Muscle of arm (tissue), 12 donors: Measurements from ENCODE around the gene HOXA9. TPM values are rescaled to one million over a fixed set of nuclear protein-coding genes. Genes with fewer than 3 reads are reported as not detected.

Experiments used
- DNase-seq: peaks from one replicate; pipeline ENCODE4 v3.0.0-alpha.2; 2013
- polyA plus RNA-seq, 12 donors: library from polyadenylated mRNA; unstranded; fragments of 120-200 nt; gene quantifications; one replicate each; pipeline ENCODE4 v1.2.1, GENCODE V29; 2013; ENCODE audit not compliant: insufficient read length in 12 of 12

HOXA9 gene
- polyA plus RNA-seq, 12 donors: 21.7 to 48.1 (median 29.8) TPM; not detected in 1

DNA sequence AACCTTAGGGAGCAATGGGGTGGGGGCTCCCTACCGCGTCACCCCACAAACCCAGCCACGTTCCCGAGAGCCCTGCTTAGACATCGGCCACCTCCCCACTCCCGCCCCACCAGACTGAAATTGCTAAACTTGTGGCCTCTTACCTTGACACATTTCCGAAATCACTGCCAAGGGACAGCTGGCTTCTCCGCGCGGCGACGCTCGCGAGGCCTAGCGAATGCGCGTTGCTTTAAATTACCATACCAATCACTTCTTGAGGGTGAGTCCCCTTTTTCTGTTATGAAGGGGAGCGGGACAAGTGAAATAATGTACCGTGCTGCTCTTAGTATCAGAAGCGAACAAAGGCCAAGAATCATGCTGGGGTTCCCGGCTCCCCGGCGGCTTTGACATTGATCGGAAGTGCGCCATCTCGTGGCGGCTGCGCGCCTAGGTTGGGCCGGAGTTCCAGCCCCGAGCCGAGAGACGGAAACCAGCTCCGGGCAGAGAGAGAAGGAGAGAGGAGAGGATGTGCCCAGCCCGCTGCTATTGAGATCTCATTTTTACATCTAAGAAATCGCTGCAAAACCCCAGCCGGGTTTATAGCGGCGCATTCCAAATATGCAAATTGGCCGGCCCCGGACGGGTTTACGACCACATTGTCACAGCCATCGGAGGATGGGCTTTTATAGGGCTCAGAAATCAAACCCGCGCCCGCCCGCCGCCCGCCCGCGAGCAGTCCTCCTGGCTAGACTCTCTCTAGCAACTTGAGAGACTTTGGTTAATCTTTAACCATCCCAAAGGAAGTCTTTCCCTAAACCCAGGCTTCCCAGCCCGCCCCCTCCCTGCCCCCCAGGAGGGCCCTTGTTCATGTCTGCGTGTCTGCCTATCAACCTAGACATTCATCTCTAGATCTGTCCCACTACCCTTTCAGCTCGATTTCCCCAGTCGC, 14.4 kb upstream of the HOXA9 start:
- DNase-seq: peak; percentile 92

DNA sequence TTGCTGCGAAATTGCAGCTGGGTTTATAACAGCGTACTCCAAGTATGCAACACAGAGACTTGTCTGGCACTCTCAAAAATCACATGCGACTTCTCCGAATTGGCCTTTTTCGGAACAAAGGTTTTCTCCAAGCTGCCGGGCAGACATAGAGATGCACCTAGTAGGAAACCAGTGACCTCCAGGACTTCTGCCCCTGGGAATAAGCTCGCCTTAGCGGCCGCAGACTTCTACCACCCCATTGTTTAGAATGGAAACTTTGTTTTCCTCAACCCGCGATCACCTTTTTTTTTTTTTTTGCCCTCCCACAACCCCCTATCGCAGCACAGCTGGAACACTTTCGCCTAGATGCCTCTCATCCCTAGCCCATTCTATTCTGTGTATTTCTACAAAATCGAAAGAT, 13.7 kb upstream of the HOXA9 start:
- no peak for DNase-seq

DNA sequence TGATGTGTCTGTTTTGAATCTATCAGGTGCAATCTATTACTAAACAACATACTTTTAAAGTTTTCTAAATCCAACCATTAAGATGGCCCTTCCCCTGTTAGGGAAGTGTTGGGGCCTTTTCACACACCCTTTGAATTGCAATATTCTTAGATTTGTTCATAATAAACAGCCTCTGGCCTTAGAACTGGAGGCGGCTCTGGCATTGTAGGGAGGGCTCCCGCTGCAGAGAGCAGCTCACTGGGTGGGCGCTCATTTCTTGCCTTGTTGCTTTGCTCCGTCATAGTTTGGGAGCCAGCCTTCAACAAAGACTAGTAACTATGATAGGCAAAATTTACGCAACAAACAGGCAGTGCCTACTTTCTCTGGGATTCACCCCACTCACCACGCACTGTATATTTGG, 13.0 kb upstream of the HOXA9 start:
- DNase-seq: no peak

DNA sequence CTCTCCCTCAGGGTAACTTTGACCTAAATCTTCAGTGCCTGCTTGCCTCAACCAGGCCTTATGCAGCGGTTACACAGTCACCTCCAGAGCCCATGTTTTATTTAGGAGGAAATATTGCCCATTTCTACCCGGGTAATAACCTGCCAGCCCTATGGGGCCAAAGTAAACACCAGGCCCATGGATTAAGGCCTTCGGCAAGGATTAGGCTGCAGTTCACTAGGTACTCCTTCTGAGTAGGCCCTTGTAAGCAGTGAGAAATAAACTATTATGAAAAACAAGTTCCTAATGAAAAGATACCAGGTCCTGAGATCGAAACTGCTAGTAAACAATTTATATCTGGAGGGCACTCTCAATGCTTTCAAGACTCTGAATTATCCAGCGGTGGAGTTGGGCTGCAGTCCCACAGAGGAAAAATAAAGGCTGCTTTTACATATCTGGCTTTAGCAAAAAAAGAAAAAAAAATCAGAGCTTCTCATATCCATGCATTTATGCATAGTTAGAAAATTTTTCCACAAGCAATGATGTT, 12.5 kb upstream of the HOXA9 start:
- no peak for DNase-seq

DNA sequence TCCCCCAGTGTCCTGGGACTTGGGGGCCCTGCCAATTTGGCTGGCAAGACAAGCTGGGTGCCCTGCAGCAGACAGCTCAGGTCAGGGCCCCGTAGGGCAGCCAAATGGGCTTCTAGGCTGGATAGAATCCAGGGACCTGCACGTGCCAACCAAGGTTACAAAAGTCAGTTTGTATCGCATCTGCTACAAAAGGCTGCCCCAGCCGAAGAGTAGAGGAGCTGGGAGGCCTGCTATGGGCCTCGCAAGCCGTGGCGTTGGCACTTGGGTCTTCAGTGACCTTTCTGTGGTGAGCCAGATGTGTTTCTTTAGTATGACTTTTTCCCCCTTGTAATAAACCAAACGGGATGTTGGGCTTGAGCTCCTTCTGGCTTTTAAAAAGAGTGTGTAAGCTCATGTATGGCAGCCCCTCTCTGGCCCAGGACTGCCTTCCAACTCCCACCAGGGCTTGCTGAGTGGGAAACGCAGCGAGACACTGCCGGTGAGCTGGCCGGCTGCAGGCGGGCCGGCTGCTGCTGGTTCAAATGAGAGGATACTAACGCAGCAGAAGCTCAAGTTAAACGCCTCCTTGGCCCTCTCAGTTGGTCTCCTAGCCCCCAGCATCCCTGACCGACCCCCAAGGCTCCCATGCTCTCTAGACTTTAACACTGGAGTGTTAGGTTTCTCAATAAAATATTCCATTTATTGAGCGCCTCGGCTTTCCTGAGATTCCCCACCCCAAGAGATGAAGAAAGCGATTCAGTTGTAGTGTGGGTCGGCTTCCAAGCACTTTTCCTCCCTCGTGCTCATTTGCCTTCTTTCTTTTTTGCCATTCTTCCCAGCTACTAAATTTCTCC, 11.8 kb upstream of the HOXA9 start:
- DNase-seq: no peak

DNA sequence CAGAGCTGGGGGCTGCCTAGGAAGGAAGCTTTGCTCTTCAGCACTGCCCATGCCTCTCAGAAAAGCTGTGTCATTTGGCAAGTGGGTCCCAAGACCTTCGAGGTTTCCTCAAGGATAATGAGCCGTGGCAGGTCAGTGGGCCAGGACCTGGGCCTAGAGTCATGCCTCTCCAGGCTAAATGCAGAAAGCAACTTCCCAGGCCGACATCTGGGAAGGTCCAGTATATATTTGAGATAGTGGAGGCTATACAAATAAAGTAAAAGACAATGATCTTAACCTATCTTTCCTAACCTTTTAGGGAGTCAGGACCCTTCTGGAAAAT, 11.1 kb upstream of the HOXA9 start:
- DNase-seq: no peak

DNA sequence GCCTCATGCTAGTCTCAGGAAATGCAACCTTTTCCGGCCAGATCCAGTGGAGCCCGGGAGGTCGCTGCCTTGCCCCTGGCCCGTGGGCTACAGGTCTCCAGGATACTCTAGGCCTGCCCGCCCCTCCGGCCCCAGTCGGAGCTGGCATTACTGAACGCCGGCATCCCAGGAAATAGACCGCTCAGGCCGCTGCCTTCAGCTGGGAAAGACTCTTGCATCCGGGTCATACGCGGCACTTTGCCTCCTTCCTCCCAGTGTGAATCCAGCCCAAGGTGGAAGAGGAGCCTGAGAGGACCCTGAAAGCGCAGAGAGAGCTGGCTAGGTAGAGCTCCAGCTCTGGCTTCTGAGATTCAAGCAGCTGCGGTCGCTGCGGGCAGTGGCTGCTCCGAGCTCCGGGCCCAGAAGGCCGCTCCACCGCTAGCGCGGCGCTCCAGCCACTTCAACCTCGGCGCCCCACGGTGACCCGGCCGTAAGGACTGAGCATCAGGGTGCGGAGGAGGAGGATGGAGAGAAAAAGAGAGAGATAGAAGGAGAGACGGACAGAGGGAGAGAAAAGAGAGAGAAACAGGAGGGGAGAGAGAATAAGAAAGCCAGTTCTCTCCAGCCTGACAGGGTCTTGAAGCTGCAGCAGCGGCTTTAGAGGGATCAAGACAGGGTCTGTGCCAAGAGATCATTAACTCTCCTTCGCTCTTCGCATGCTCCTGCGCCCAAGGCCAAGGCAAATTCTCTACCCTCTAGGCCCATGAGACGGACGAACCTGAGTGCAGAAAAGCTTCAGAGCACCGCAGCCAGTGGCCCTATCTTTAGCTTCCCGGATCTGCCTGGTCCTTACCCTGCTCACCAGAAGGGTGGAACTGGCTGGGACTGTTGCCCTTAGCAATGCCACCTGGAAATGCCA, 10.5 kb upstream of the HOXA9 start:
- no peak for DNase-seq

DNA sequence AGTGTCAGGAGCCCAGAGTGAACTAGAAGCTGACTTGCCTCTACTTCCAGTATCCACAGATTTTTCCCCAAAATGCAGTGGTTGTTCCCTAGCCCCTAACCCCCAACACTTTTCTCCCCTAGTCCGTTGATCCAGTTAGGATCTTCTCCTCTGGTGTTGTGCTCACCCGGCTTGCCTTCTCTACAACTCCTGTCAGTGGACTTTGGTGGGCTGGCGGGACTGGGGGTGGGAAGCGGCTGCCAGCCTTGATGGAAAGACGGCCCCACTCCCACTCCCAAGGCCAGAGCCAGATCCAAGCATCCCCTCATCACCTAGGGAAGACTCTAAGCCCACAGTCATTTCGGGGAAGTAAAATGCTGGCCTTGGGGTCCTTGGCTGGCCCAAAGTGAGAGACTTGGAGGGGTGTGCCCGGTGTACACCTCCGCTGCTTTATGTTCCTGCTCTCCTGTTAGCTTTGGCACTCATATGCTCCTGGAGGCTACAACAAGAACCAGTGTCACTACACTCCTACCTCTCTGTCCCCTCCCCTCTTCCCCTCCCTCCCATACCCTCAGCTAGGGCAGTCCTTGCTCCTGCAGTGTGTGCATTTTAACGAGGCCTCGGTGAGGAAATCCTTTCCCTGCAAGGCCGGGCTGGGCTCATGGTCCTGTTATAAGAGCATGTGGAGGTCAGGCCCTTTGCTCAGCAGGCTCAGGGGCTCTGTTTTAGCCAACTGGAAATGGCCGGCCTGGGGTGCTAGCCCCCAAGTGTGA, 9.7 kb upstream of the HOXA9 start:
- DNase-seq: no peak

DNA sequence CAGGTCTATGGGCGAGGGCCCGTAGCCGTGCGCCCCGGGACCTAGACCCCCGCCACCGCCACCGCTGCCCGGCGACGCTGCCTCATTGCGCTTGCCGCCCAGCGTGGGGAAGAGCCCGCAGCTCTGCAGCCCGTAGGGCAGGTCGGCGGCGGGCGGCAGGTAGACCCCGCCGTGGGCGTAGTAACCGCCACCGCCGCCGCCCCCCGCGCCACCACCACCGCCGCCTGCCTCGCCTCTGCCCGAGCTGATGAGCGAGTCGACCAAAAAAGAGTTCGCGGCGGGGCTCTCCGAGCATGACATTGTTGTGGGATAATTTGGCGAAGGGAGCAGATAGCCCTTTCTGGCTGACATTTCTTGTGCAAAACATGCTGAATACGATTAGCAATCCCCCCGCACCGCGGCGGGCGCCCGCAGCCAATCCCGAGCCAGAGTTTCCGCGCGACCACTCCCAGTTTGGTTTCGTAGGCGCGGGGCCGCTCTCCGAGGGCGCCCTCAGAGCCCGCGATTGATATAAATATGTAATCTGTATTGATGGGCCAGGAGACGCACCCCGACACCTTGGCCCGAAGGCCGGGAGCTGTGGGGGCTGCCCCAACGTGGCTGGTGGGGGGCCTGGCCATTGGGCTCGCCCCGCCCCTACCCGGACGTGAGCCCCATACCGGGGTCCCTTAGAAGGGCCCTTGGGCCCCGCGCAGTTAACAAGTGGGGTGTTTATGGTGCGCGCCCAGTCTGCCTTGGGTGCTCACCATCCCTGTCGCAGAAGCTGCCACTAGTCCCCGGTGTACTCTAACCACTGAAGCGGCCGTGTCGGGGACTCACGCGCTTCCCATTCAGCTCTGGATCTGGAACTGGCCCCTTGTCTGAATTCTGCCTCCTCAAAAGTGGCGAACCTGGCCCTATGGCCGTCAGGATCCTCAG, 8.9 kb upstream of the HOXA9 start, which contains the start of gene HOXA10:
Gene HOXA10 (minus strand): TSS at position 365 of the 918 bp plus-strand sequence. CDS start 14 bp downstream, at position 351.
- no peak for DNase-seq

DNA sequence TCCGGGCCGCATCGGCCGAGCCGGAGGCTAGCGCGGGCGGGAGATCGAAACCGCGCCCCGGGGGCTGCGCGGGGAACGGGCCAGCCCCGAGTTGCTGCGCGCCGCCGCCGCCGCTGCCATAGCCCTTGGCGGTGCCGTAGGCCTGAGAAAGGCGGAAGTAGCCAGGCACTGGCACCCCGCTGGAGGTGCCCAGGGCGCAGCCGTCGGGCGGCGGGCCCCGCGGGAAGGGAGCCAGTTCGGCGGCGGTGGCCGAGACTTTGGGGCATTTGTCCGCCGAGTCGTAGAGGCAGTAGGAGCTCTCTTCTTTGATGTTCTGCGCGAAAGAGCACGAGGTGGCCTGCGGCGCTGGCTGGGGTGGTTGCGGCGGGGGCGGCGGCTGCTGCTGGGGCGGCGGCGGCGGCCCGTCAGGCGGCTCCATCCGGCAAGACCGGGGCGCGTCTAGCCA, 8.2 kb upstream of the HOXA9 start:
- no peak for DNase-seq

DNA sequence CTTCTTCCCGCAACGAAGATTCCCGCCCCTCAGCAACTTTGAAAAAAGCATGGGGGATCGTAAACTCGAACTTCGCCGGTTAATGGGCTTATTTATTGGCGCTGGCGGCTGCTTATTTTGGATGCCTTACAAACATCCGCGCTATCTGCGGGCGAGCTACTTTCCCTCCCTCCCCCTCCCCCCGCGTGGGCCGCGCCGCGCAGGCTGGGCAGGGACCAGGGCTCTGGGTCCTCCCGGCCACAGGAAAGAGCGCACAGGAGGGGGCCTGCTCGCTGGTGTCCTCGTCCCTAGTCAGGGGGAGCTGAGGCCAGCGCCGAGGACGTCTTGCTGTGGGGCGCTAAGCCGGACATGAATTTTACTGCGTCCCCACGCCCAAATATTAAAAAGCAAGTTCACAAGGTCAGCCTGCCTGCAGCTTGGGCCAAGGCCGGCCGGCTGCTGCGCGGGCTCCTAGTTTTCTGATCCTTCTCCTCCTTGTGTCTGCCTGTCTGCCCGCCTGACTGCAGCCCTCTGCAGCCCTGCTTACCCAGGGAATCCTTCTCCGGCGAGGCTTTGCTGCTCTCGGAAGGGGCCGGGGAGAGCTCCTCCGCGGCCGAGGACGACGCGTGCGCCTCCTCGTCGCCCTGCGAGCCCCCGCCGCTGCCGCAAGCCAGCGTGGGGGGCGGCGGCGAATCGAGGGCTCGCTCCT, 7.6 kb upstream of the HOXA9 start:
- no peak for DNase-seq

DNA sequence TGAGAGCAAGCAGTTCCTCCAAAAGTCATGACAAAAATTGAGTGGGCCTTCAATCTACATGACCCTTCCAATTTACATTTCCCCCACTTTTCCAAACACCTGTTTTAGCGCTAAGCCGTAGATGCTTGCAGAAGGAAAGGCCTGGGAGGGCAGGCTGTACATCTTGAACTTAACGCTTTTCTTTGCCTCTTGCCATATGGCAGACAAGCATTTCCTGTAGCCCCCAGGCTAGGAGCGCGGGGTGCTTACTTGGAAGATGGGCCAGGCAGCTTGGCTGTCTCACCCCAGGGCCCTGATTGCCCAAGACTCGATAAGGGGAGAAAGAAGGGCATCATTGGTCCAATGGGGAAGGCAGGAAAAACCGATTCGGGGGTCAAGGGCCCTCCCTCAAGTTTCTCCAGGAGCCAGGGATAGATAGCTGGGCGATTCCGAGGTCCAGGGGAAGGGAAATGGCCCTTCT, 7.0 kb upstream of the HOXA9 start:
- DNase-seq: no peak

DNA sequence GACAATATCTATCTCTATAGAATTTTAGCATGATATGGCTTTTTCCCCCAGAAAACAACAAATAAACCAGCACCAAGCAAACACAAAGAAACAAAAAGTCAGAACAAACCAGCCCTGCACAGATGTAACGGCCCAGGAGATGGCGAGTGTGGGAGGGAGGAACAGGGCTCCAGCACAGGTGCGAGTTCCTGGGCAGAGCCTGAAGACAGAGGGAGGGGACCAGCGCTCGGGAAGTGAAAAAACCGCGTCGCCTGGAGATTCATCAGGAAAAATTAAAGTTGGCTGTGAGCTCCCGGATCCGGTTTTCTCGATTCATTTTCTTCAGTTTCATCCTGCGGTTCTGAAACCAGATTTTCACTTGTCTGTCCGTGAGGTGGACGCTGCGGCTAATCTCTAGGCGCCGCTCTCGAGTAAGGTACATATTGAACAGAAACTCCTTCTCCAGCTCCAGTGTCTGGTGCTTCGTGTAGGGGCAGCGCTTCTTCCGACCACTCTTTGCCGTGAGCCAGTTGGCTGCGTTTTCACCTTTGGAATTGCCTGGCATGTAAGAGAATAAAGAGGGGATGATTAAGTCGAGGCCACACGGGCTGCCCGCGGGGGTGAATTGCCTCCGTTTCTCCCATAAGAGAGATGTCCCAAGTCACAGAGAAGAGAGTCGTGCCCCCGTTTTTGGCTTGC, 6.4 kb upstream of the HOXA9 start:
- DNase-seq: no peak

DNA sequence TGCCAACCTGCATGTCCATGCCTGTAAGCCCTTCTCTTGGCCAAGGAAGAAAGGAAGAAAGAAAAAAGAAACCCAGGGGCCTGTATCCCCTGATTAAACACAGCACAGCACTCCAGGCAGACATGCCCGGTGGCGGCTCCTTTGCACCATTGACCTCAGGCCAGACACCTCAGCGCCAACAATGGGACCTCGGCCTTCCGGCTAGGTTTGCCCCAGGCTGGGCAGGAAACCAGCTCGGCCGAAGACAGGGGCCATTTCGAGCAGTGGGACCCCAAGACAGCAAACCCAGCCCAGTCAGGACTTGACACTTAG, 5.9 kb upstream of the HOXA9 start:
- DNase-seq: no peak

DNA sequence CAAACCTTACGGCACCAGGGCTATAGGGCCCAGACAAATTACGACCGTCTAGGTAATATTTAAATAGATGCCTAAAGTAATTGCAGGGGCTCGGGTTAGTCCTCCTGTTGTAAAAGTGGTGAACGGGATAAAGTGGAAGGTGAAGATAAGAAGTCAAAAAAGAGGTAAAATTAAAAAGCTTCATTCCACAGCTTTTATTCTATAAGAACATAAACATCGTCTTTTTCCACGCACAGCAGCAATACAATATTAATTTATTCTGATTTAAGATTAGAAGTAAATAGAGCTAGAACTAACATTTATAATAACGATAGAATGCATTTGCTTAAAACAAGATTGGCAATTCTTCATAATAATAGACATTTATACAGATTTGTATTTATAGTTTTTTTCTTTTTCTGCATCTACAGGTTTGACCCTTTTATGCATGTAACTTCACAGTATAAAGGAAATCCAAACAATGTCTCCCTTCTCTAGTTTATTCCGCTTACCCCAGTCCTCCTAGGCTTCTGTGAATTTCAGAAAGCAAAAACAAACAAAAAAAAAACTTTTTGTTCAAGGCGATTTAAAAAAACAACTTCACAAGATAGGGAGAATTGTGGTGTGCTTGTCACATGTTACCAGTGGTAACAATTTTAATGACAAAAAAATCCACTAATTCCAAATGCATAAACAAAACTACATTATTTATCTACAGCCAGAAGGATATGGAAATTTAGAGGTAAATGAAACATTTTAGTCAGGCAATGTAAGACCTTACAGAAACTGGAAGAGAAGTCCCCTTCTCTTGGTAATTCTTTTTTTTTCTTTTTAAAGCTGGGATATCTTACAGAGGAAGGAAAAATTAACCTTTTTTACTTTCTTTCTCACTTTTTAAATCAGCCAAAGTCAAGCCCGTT, 5.3 kb upstream of the HOXA9 start:
- DNase-seq: no peak

DNA sequence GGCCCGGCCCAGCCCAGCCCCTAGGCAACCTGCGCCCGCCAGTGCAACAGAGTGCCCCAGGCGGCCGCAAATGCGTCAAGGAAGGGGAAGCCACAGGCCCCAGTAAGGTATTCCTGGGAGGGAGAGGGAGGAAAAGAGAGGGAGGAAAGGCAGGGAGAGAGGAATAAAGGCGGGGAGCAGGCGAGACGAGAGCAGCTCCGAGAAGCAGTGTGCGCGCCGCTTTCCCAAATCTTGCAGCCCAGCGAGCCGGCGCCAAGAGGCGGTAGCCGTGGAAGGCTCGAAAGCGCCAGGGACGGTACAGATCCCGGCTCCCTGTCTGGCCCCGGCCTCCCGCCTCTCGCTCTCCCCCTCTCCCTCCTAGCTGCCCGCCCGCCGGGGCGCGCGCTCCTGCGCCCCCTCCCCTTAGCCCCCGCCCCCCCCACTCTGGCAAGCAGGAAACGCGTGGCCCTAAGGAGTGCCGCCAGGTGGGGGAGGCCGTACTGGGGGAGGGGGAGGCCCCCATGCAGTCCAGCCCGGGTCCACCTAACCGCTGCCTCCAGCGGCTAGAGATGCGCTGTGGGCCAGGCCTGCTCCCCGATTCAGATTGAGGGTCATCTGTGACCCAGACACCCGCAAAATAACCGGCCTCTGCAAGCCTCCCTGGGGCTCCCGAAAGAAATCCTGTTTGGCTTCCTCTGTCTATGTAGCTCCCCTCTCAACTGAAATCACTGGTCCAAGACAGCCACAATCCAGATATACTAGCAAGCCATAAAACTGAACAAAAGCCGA, 4.5 kb upstream of the HOXA9 start:
- no peak for DNase-seq
